HL-60 (cell line): ENCODE data around the gene HYAL3.

Experiments
- CTCF ChIP-seq: IDR thresholded peaks from one replicate; pipeline ENCODE4 v1.5.1; 2011; ENCODE audit warnings: low read length, control low read depth, inconsistent platforms; ENCODE audit not compliant: insufficient read depth
- REST ChIP-seq: IDR thresholded peaks from 2 replicates; pipeline ENCODE4 v1.6.1; 2012; ENCODE audit warnings: low read depth; ENCODE audit not compliant: insufficient replicate concordance

DNA sequence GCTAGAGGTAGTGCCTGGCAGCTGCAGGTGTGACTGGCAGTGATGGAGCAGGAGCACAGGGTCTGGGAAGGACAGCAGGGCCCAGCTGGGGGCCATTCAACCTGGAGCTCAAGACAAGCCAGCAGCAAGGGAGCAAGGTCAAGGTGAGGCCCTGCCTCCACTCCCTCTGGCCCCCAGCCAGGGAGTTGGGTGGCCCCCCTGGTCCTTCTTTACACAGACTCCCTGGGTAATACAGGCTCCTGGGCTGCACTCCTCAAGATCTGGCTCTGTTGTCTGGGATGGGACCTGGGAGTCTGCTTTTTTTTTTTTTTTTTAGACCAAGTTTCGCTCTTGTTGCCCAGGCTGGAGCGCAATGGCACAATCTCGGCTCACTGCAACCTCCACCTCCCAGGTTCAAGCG lies 48.7 kb downstream of the HYAL3 start:
- TF ChIP-seq CTCF = no peak
- no peak for TF ChIP-seq REST
